Fibroblast of pulmonary artery (primary cell): ENCODE results near the gene SVBP.

ENCODE experiments used
- DNase-seq: peaks from one replicate; pipeline ENCODE4 v3.0.0-alpha.2; 2010; ENCODE audit warnings: low read depth
- H3K4me3 ChIP-seq: replicated peaks from 2 replicates; pipeline ENCODE4 v1.5.1; 2011; ENCODE audit warnings: low read depth, mild to moderate bottlenecking, control low read depth, low read length, moderate library complexity
- TF ChIP-seq, protein P1 (sequence below): IDR thresholded peaks from 2 replicates; pipeline ENCODE4 v1.5.1; 2011; ENCODE audit warnings: mild to moderate bottlenecking, control low read depth, low read length, inconsistent platforms; ENCODE audit errors: missing control alignments

The SVBP gene

DNA sequence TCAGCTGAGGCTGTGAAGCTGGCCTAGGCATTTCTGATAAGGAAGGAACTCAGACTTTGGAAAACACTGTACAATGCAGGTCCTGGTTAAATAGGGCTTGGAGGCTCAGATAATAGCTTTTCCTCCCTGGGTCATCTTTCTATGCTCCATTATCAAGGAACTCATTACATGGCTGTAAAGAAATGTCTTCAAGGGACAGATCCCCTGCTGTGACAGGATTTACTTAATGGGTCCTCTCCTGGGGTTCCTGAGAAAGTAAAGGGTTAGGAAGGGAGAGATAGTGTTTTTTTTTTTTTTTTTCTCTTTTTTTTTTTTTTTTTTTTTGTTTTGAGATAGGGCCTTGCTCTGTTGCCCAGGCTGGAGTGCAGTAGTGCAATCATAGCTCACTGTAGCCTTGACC lies 14.1 kb upstream of the SVBP start:
- no peak for DNase-seq
- TF ChIP-seq, protein P1, sequence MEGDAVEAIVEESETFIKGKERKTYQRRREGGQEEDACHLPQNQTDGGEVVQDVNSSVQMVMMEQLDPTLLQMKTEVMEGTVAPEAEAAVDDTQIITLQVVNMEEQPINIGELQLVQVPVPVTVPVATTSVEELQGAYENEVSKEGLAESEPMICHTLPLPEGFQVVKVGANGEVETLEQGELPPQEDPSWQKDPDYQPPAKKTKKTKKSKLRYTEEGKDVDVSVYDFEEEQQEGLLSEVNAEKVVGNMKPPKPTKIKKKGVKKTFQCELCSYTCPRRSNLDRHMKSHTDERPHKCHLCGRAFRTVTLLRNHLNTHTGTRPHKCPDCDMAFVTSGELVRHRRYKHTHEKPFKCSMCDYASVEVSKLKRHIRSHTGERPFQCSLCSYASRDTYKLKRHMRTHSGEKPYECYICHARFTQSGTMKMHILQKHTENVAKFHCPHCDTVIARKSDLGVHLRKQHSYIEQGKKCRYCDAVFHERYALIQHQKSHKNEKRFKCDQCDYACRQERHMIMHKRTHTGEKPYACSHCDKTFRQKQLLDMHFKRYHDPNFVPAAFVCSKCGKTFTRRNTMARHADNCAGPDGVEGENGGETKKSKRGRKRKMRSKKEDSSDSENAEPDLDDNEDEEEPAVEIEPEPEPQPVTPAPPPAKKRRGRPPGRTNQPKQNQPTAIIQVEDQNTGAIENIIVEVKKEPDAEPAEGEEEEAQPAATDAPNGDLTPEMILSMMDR, result no peak
- H3K4me3 ChIP-seq, result no peak overlapping the region

GRCh38 chr1:42830631-42831030 lies 13.4 kb upstream of the SVBP start:
- no peak overlapping the region for H3K4me3 ChIP-seq
- DNase-seq, result no peak
- TF ChIP-seq, protein P1, result no peak

DNA sequence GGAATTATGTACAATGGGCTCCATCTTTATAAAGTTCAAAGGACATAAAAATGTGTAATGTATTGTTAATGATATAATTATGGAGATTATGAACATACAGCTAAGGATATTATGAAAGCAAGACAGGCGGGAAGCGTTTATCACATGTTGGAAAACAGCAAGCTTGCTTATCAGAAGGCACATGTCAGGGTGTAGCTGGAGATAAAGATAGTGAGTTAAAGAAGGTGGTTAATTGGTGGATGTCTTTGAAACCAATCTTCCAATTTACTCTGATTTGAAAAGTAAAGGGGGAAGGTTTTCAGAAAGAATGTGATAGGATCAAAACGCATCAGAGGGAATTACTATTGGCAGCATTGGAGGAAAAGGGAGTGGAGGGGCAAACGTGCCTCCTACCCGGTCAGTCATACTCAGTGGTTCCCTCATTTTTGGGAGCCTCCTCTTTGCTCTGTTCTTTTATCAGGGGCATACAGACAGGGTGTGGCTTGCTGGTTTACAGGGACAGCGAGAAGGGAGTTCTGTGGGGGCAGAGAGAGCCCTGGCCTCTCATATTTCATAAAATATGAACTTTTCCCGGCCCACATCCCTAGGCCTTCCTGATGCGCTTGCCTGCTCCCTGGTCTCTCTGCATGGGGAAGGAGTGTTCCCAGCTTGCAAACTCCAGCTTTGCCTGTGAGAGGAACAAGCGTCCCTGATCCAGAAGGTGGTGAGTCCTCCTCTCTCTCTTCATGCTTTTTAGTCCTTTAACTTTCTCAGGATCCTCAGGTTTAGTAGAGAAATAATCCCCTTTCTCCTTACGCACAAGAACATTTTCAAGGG lies 8.0 kb upstream of the SVBP start:
- TF ChIP-seq, protein P1, result no peak
- H3K4me3 ChIP-seq, result no peak overlapping the region
- DNase-seq, result no peak

DNA sequence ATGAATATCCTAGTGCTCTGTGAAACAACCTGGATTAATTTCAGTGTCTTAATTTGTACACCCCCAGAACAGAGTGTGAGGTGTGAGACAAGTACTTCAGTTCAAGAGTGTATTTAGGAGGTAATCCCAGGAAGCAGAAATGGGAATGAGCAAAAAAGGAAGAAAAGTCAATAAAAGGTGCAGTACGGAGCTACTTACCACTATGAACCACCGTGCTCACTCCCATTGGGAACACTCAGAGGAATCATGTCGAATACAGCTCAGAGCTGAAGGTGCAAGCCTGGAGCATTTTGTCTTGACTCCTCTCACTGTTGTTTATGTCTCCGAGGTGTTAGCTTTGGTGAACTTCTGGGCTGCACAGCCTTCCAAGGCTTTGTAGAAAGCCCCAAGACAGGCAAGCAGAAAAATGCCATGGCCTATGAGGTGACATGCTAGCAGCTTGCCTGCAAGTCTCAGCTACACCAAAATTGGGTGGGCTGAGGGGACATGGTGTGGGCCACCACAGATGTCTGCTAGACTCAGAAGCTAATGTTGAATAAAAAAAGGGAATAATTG lies 7.4 kb upstream of the SVBP start:
- H3K4me3 ChIP-seq, result no peak overlapping the region
- TF ChIP-seq, protein P1, result no peak
- no peak for DNase-seq

GRCh38 chr1:42822800-42823392 lies 5.7 kb upstream of the SVBP start:
- DNase-seq, result peak; percentile 55
- TF ChIP-seq, protein P1, result no peak

GRCh38 chr1:42821690-42822089 lies 4.5 kb upstream of the SVBP start:
- no peak overlapping the region for H3K4me3 ChIP-seq
- TF ChIP-seq, protein P1, result no peak
- no peak for DNase-seq

More at GRCh38 chr1:42822800-42823392, 5.7 kb upstream of the SVBP start:
- no peak overlapping the region for H3K4me3 ChIP-seq

- TF ChIP-seq, protein P1, result no peak
- H3K4me3 ChIP-seq, result no peak overlapping the region
- no peak for DNase-seq
Observed at GRCh38 chr1:42820813-42821212, 3.6 kb upstream of the SVBP start.
